H9 (cell line): ENCODE measurements around the gene SPTA1. TPM values are rescaled to one million over a fixed set of nuclear protein-coding genes. Genes with fewer than 3 reads are reported as not detected.

Experiments
- DNase-seq: peaks from one replicate; pipeline ENCODE4 v3.0.0-alpha.2; 2017
- H2AFZ ChIP-seq: one replicate; pipeline ENCODE4 v1.6.1; 2013; ENCODE audit warnings: mild to moderate bottlenecking, low read length, control low read depth, moderate library complexity
- H2AK5ac ChIP-seq: 2 replicates; pipeline ENCODE4 v1.6.1; 2013; ENCODE audit warnings: low read length, control low read depth, mixed read lengths; ENCODE audit not compliant: insufficient read length
- H2BK120ac ChIP-seq: one replicate; pipeline ENCODE4 v1.6.1; 2013; ENCODE audit warnings: low read depth, mild to moderate bottlenecking, low read length, control low read depth, inconsistent platforms; ENCODE audit not compliant: poor library complexity, severe bottlenecking
- H2BK12ac ChIP-seq: 2 replicates; pipeline ENCODE4 v1.6.1; 2013; ENCODE audit warnings: low read length, control low read depth, mixed read lengths, low read depth; ENCODE audit not compliant: insufficient read length
- H2BK15ac ChIP-seq: 2 replicates; pipeline ENCODE4 v1.6.1; 2013; ENCODE audit warnings: low read depth, low read length, control low read depth
- H2BK20ac ChIP-seq: one replicate; pipeline ENCODE4 v1.6.1; 2013; ENCODE audit warnings: low read depth, mild to moderate bottlenecking, low read length, control low read depth, inconsistent platforms; ENCODE audit not compliant: poor library complexity, severe bottlenecking
- H2BK5ac ChIP-seq: 2 replicates; pipeline ENCODE4 v1.6.1; 2013; ENCODE audit warnings: low read length, control low read depth, mixed read lengths; ENCODE audit not compliant: insufficient read length
- H3K14ac ChIP-seq: 2 replicates; pipeline ENCODE4 v1.6.1; 2013; ENCODE audit warnings: low read length, control low read depth; ENCODE audit not compliant: insufficient read depth
- H3K18ac ChIP-seq: 2 replicates; pipeline ENCODE4 v1.6.1; 2013; ENCODE audit warnings: low read depth, mild to moderate bottlenecking, mixed read lengths, low read length, control low read depth; ENCODE audit not compliant: insufficient read length
- H3K23ac ChIP-seq: 2 replicates; pipeline ENCODE4 v1.6.1; 2013; ENCODE audit warnings: low read length, control low read depth, mixed read lengths, low read depth; ENCODE audit not compliant: insufficient read length
- H3K23me2 ChIP-seq: 2 replicates; pipeline ENCODE4 v1.6.1; 2013; ENCODE audit warnings: low read depth, mild to moderate bottlenecking, mixed read lengths, low read length, control low read depth; ENCODE audit not compliant: insufficient read length, poor library complexity, severe bottlenecking
- H3K27ac ChIP-seq: 2 replicates; pipeline ENCODE4 v1.5.1; 2013; ENCODE audit warnings: low read length, control low read depth, mixed read lengths, low read depth; ENCODE audit not compliant: insufficient read length
- H3K27me3 ChIP-seq: 2 replicates; pipeline ENCODE4 v1.6.1; 2013; ENCODE audit warnings: low read length, control low read depth, inconsistent platforms; ENCODE audit not compliant: insufficient read depth
- H3K4ac ChIP-seq: 2 replicates; pipeline ENCODE4 v1.6.1; 2013; ENCODE audit warnings: low read depth, mild to moderate bottlenecking, control low read depth, inconsistent platforms, low read length, moderate library complexity
- H3K4me1 ChIP-seq: 2 replicates; pipeline ENCODE4 v1.6.1; 2013; ENCODE audit warnings: low read length, control low read depth, inconsistent platforms; ENCODE audit not compliant: insufficient read depth
- H3K4me2 ChIP-seq: 2 replicates; pipeline ENCODE4 v1.6.1; 2013; ENCODE audit warnings: low read length, control low read depth, mixed read lengths; ENCODE audit not compliant: insufficient read length, insufficient read depth
- H3K56ac ChIP-seq: 2 replicates; pipeline ENCODE4 v1.6.1; 2013; ENCODE audit warnings: low read depth, mild to moderate bottlenecking, mixed read lengths, low read length, control low read depth; ENCODE audit not compliant: insufficient read length
- H3K79me1 ChIP-seq: 2 replicates; pipeline ENCODE4 v1.6.1; 2013; ENCODE audit warnings: low read depth, mild to moderate bottlenecking, moderate library complexity, low read length, control low read depth, inconsistent platforms; ENCODE audit not compliant: insufficient read depth, poor library complexity, severe bottlenecking
- H3K79me2 ChIP-seq: 2 replicates; pipeline ENCODE4 v1.6.1; 2013; ENCODE audit warnings: low read length, control low read depth, inconsistent platforms; ENCODE audit not compliant: insufficient read depth
- H3K9ac ChIP-seq: 2 replicates; pipeline ENCODE4 v1.6.1; 2013; ENCODE audit warnings: low read length, control low read depth, mixed read lengths; ENCODE audit not compliant: insufficient read length; ENCODE audit errors: extremely low read depth
- H3K9me3 ChIP-seq: one replicate; pipeline ENCODE4 v1.6.1; 2013; ENCODE audit warnings: low read depth, low read length, inconsistent platforms; ENCODE audit not compliant: control insufficient read depth
- H3T11ph ChIP-seq: one replicate; pipeline ENCODE4 v1.6.1; 2013; ENCODE audit warnings: mild to moderate bottlenecking, low read length, control low read depth, inconsistent platforms
- H4K20me1 ChIP-seq: one replicate; pipeline ENCODE4 v1.6.1; 2013; ENCODE audit not compliant: control insufficient read depth, insufficient read length, insufficient read depth
- H4K5ac ChIP-seq: 2 replicates; pipeline ENCODE4 v1.6.1; 2013; ENCODE audit warnings: low read depth, mild to moderate bottlenecking, mixed read lengths, low read length, control low read depth; ENCODE audit not compliant: insufficient read length
- H4K8ac ChIP-seq: replicated peaks from 2 replicates; pipeline ENCODE4 v1.6.1; 2013; ENCODE audit warnings: low read length, control low read depth, mixed read lengths, low read depth; ENCODE audit not compliant: insufficient read length
- H4K91ac ChIP-seq: 2 replicates; pipeline ENCODE4 v1.6.1; 2013; ENCODE audit warnings: low read depth, mild to moderate bottlenecking, moderate library complexity, mixed read lengths, low read length, control low read depth; ENCODE audit not compliant: insufficient read length
- H3K27ac Mint-ChIP-seq, 3 experiments: 2 replicates in 2 of 3; 3 replicates in 1 of 3; pipeline ENCODE4 v1.8.0; 2020 to 2021; ENCODE audit warnings: mixed read lengths in 3 of 3, mild to moderate bottlenecking in 1 of 3, moderate library complexity in 1 of 3
- H3K27me3 Mint-ChIP-seq: 2 replicates; pipeline ENCODE4 v1.8.0; 2021; ENCODE audit warnings: low read depth, mild to moderate bottlenecking, moderate library complexity, mixed read lengths
- H3K36me3 Mint-ChIP-seq, 3 experiments: 2 replicates in 2 of 3; 3 replicates in 1 of 3; pipeline ENCODE4 v1.8.0; 2020 to 2021; ENCODE audit warnings: low read depth in 3 of 3, mixed read lengths in 3 of 3; ENCODE audit not compliant: insufficient read depth in 1 of 3
- H3K4me1 Mint-ChIP-seq, 2 experiments: 2 replicates each; pipeline ENCODE4 v1.8.0; 2020; ENCODE audit warnings: mixed read lengths in 2 of 2
- H3K4me3 Mint-ChIP-seq, 2 experiments: 2 replicates in 1 of 2; 3 replicates in 1 of 2; pipeline ENCODE4 v1.8.0; 2020 to 2021; ENCODE audit warnings: mild to moderate bottlenecking in 2 of 2, mixed read lengths in 2 of 2, moderate library complexity in 1 of 2
- H3K9me3 Mint-ChIP-seq, 2 experiments: 2 replicates in 1 of 2; 3 replicates in 1 of 2; pipeline ENCODE4 v1.8.0; 2020; ENCODE audit warnings: mild to moderate bottlenecking in 2 of 2, mixed read lengths in 2 of 2, moderate library complexity in 1 of 2
- CTCF ChIP-seq: fragments of 200-600 bp; sonication (generic); conservative IDR thresholded peaks from 3 replicates; pipeline ENCODE4 v1.8.0; 2021; ENCODE audit warnings: antibody characterized with exemption, mild to moderate bottlenecking
- WGBS: extraction: QIAGEN DNeasy Blood & Tissue Kit; methylation state at CpG from one replicate; pipeline ENCODE4 v1.1.7; 2013; ENCODE audit warnings: missing lambda C conversion rate, low lambda C conversion rate, mixed read lengths; ENCODE audit not compliant: insufficient read length; ENCODE audit errors: extremely low coverage; 5-methylcytosine and 5-hydroxymethylcytosine counted together
- total RNA-seq: library from RNA; stranded (reverse); gene quantifications from 2 replicates; pipeline ENCODE4 v1.2.1, GENCODE V29; 2021

SPTA1 gene
- total RNA-seq, 1 experiment from 2014 or later, result not detected

GRCh38 chr1:158694596-158694995 lies 8.1 kb upstream of the SPTA1 start:
- Histone ChIP-seq H3K27me3 (no peaks in the 10 kb centered on the region), H2BK15ac (no peak overlapping the region), H4K5ac (no peak overlapping the region), H3K4me1 (no peaks in the 10 kb centered on the region), H2AFZ (no peak overlapping the region), H3K4ac (no peak overlapping the region), H2BK120ac (no peak overlapping the region), H2BK12ac (no peak overlapping the region), H3T11ph (no peak overlapping the region), H3K4me2 (no peak overlapping the region), H2BK5ac (no peak overlapping the region), H3K56ac (no peak overlapping the region), H3K79me2 (no peaks in the 10 kb centered on the region), H3K9me3 (no peaks in the 10 kb centered on the region), H2BK20ac (no peak overlapping the region), H3K23me2 (no peaks in the 10 kb centered on the region), H3K79me1 (no peaks in the 10 kb centered on the region), H3K23ac (no peak overlapping the region), H3K18ac (no peak overlapping the region), H4K91ac (no peak overlapping the region), H4K8ac (no peak overlapping the region), H3K9ac (no peak overlapping the region), H3K14ac (no peak overlapping the region), H2AK5ac (no peak overlapping the region), H3K27ac (no peak overlapping the region), H4K20me1 (no peaks in the 10 kb centered on the region)
- Mint-ChIP-seq H3K4me3 (no peak overlapping the region), H3K9me3 (no peaks in the 10 kb centered on the region), H3K4me1 (no peaks in the 10 kb centered on the region), H3K27ac (no peak overlapping the region), H3K36me3 (no peaks in the 10 kb centered on the region), H3K27me3 (peaks cover 1% of the 10 kb centered on the region)
- DNase-seq, result no peak
- no peak for TF ChIP-seq CTCF
- no CpG with 5 or more reads among the region's 2 CpGs for WGBS
